Fibroblast of lung (primary cell): ENCODE data around the gene ZNF654.

ENCODE experiments used
- CTCF ChIP-seq, 2 donors: IDR thresholded peaks in 1 of 2; conservative IDR thresholded peaks in 1 of 2; 1 replicate in 1 of 2; 2 replicates in 1 of 2; pipeline ENCODE4 v1.5.1; 2011 to 2012; ENCODE audit warnings: low read length in 2 of 2, control low read depth in 1 of 2, inconsistent platforms in 1 of 2, low read depth in 1 of 2, mild to moderate bottlenecking in 1 of 2
- EZH2 ChIP-seq: IDR thresholded peaks from 2 replicates; pipeline ENCODE4 v1.5.1; 2012; ENCODE audit warnings: low read length, control low read depth, mild to moderate bottlenecking; ENCODE audit errors: missing control alignments

DNA sequence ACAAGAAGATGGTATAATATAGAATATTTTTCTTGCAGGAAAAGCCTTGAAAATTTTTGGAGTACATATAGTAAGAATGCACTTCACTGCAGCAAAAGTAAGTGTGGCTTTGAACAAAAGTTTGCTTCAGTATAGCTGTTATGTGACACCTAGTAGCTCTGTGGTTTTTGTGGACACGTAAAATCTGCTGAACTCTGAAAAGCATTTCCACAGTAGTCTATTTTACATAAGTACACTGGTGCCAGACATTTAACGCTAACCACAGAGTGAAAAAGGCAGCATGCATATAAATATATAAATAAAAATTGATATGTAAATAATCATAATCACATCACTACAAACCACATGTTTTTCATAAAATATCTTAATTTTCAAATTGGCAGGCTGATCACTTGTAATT, 40.0 kb upstream of the ZNF654 start:
- no peak for TF ChIP-seq CTCF (conservative IDR thresholded peaks at IDR 0.05 in 1 of 2, IDR thresholded peaks at IDR 0.05 in 1 of 2; ENCODE audit: low read depth in 1 of 2, low read length in 2 of 2)
- TF ChIP-seq EZH2: no peak
